ENCODE measurements around the gene STPG3. TPM values are rescaled to one million over a fixed set of nuclear protein-coding genes. Genes with fewer than 3 reads are reported as not detected.

The STPG3 gene
- total and polyA plus RNA-seq, 7 donors = 0.08 TPM; not detected in 6

- Histone ChIP-seq H3K4me3 (no peak within 1 kb of the TSS), H3K4me1 (peaks cover under 1% of the 10 kb centered on the region), H3K27ac (no peak within 1 kb of the TSS), H3K27me3 (ENCODE audit: insufficient read depth in 3 of 3, low read length in 2 of 3) (peaks cover 0 to 32% (median 15%) of the 10 kb centered on the region in 3 donors), H3K36me3 (ENCODE audit: insufficient read depth in 1 of 2, low read depth in 1 of 2) (no peaks in the 10 kb centered on the region), H3K9me3 (no peaks in the 10 kb centered on the region)
- ATAC-seq = no peak
- intact Hi-C loops (cut with DNase I) = no loop called here
- no peak for DNase-seq
- 63 to 68% (median 65%) methylated on average over 14 of the region's 14 CpGs for WGBS, 3 donors
- TF ChIP-seq CTCF (IDR thresholded peaks at IDR 0.05) = no peak
Measured at GRCh38 chr9:137230705-137231371, 20.2 kb upstream of the STPG3 start, which contains the start of gene SLC34A3. SLC34A3 (plus strand) TSS chr9:137230901; CDS start chr9:137231703, 802 bp downstream.

GRCh38 chr9:137231372-137232039, 19.6 kb upstream of the STPG3 start:
- intact Hi-C loops (cut with DNase I) = no loop called here
- H3K4me1 ChIP-seq = peaks cover 6% of the 10 kb centered on the region
- H3K4me3 ChIP-seq = no peak overlapping the region
- TF ChIP-seq CTCF (IDR thresholded peaks at IDR 0.05) = no peak
- H3K27me3 ChIP-seq (ENCODE audit: insufficient read depth in 3 of 3, low read length in 2 of 3) = peaks cover 0 to 32% (median 15%) of the 10 kb centered on the region in 3 donors
- DNase-seq = no peak
- no peaks in the 10 kb centered on the region for H3K36me3 ChIP-seq (ENCODE audit: insufficient read depth in 1 of 2, low read depth in 1 of 2)
- 76 to 83% (median 80%) methylated on average over 23 of the region's 23 CpGs for WGBS, 3 donors
- H3K27ac ChIP-seq = no peak overlapping the region
- H3K9me3 ChIP-seq = no peaks in the 10 kb centered on the region
- ATAC-seq = no peak

GRCh38 chr9:137232101-137232500, 19.0 kb upstream of the STPG3 start:
- TF ChIP-seq CTCF (IDR thresholded peaks at IDR 0.05) = no peak
- DNase-seq (no peak), ATAC-seq (no peak)
- peaks cover 0 to 29% (median 15%) of the 10 kb centered on the region in 3 donors for H3K27me3 ChIP-seq (ENCODE audit: insufficient read depth in 3 of 3, low read length in 2 of 3)
- whole genome bisulfite sequencing, 3 donors = 53 to 59% (median 53%) methylated on average over 8 to 10 of the region's 10 CpGs
- no peak overlapping the region for H3K4me3 ChIP-seq
- intact Hi-C loops (cut with DNase I) = no loop called here
- no peak overlapping the region for H3K27ac ChIP-seq
- peaks cover 10% of the 10 kb centered on the region for H3K4me1 ChIP-seq
- H3K9me3 ChIP-seq = no peaks in the 10 kb centered on the region
- H3K36me3 ChIP-seq (ENCODE audit: insufficient read depth in 1 of 2, low read depth in 1 of 2) = no peaks in the 10 kb centered on the region

GRCh38 chr9:137232510-137232909, 18.6 kb upstream of the STPG3 start:
- no peak overlapping the region for H3K27ac ChIP-seq
- no peaks in the 10 kb centered on the region for H3K9me3 ChIP-seq
- intact Hi-C loops (cut with DNase I) = no loop called here
- DNase-seq = no peak
- no peak for ATAC-seq
- no peak overlapping the region for H3K4me3 ChIP-seq
- peaks cover 15% of the 10 kb centered on the region for H3K4me1 ChIP-seq
- no peak for TF ChIP-seq CTCF (IDR thresholded peaks at IDR 0.05)
- H3K36me3 ChIP-seq (ENCODE audit: insufficient read depth in 1 of 2, low read depth in 1 of 2) = no peaks in the 10 kb centered on the region
- H3K27me3 ChIP-seq (ENCODE audit: insufficient read depth in 3 of 3, low read length in 2 of 3) = peaks cover 0 to 25% (median 15%) of the 10 kb centered on the region in 3 donors
- 43 to 74% (median 63%) methylated on average over 12 to 24 of the region's 24 CpGs for WGBS, 3 donors
